ENCODE data around the gene PGLYRP4.

DNA sequence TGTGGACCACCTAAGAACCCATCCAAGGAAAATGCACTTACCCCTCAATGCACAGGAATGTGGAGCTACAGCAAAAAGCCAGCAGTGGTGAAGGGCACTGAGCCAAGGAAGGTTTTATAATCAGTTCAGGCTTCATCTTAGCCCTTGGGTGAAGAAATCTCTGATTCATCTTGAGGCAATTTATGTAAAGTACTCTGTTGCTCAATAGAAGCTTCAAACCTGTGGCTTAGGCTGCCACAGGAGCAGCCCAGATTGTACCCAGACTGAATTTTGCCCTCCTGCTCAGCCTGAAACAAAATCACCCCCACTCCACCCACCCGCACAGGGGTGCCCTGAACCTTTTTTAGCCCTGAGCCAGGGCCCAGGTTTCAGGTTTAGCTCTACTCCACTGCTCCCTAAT is 26.9 kb upstream of the PGLYRP4 start, which contains the start of gene S100A12:
- no peak for TF ChIP-seq ESRRA (IDR thresholded peaks at IDR 0.05; ENCODE audit: borderline replicate concordance, low read length)
- TF ChIP-seq EP300 (IDR thresholded peaks at IDR 0.05): no peak
- TF ChIP-seq, protein P1, sequence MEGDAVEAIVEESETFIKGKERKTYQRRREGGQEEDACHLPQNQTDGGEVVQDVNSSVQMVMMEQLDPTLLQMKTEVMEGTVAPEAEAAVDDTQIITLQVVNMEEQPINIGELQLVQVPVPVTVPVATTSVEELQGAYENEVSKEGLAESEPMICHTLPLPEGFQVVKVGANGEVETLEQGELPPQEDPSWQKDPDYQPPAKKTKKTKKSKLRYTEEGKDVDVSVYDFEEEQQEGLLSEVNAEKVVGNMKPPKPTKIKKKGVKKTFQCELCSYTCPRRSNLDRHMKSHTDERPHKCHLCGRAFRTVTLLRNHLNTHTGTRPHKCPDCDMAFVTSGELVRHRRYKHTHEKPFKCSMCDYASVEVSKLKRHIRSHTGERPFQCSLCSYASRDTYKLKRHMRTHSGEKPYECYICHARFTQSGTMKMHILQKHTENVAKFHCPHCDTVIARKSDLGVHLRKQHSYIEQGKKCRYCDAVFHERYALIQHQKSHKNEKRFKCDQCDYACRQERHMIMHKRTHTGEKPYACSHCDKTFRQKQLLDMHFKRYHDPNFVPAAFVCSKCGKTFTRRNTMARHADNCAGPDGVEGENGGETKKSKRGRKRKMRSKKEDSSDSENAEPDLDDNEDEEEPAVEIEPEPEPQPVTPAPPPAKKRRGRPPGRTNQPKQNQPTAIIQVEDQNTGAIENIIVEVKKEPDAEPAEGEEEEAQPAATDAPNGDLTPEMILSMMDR (IDR thresholded peaks at IDR 0.05): no peak
- TF ChIP-seq, protein P2, sequence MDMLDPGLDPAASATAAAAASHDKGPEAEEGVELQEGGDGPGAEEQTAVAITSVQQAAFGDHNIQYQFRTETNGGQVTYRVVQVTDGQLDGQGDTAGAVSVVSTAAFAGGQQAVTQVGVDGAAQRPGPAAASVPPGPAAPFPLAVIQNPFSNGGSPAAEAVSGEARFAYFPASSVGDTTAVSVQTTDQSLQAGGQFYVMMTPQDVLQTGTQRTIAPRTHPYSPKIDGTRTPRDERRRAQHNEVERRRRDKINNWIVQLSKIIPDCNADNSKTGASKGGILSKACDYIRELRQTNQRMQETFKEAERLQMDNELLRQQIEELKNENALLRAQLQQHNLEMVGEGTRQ (IDR thresholded peaks at IDR 0.05): no peak
- TF ChIP-seq POLR2A (IDR thresholded peaks at IDR 0.05; ENCODE audit: low read length): no peak
- no peak for TF ChIP-seq RFX5 (IDR thresholded peaks at IDR 0.05)
- TF ChIP-seq JUN (IDR thresholded peaks at IDR 0.05): no peak
- no peak for TF ChIP-seq MAFK (IDR thresholded peaks at IDR 0.05; ENCODE audit: partially characterized antibody)
- no peak for TF ChIP-seq KDM5A (IDR thresholded peaks at IDR 0.05)
- TF ChIP-seq MAZ (IDR thresholded peaks at IDR 0.05; ENCODE audit: borderline replicate concordance, low read depth, low read length): no peak
